Esophagus squamous epithelium (tissue), 5 donors: ENCODE results near the gene BABAM2. TPM values are rescaled to one million over a fixed set of nuclear protein-coding genes. Genes with fewer than 3 reads are reported as not detected.

Experiments
- DNase-seq: peaks from one replicate; lab custom pipeline; 2025; lab: John Stamatoyannopoulos, UW
- H3K27ac ChIP-seq, 4 donors: fragments of 200-600 bp; sonication (generic); one replicate each; pipeline ENCODE4 v1.5.1; 2016 to 2019; ENCODE audit warnings: mild to moderate bottlenecking in 1 of 4
- H3K27me3 ChIP-seq, 4 donors: fragments of 200-600 bp; sonication (generic); 1 replicate in 3 of 4; 2 replicates in 1 of 4; pipeline versions ENCODE4 v1.5.1 to v1.6.0; 2017 to 2021; ENCODE audit warnings: antibody characterized with exemption in 1 of 4
- H3K36me3 ChIP-seq, 3 donors: fragments of 200-600 bp; sonication (generic); one replicate each; pipeline ENCODE4 v1.5.1; 2016 to 2019
- H3K4me1 ChIP-seq, 3 donors: fragments of 200-600 bp; sonication (generic); one replicate each; pipeline ENCODE4 v1.5.1; 2017 to 2019
- H3K4me3 ChIP-seq, 4 donors: fragments of 200-600 bp; sonication (generic); 1 replicate in 3 of 4; 2 replicates in 1 of 4; pipeline ENCODE4 v1.5.1; 2016 to 2019; ENCODE audit warnings: mild to moderate bottlenecking in 2 of 4, moderate library complexity in 1 of 4
- H3K9me3 ChIP-seq, 3 donors: fragments of 200-600 bp; sonication (generic); one replicate each; pipeline ENCODE4 v1.5.1; 2016 to 2019
- POLR2A ChIP-seq, 4 donors: fragments of 450-650 bp; IDR thresholded peaks; one replicate each; pipeline ENCODE4 v1.6.1; 2017; ENCODE audit warnings: antibody characterized with exemption in 4 of 4, mild to moderate bottlenecking in 4 of 4, moderate library complexity in 3 of 4
- WGBS, 2 donors: methylation state at CpG; one replicate each; pipeline ENCODE4 v1.1.5; 2018; 5-methylcytosine and 5-hydroxymethylcytosine counted together
- intact Hi-C: fragments of 100-400 bp; cut with DNase I; formaldehyde crosslinking; loops from one replicate; pipeline ENCODE4 v1.15.0; 2022
- total RNA-seq, 4 donors: library from RNA; depleted of rRNA; stranded (reverse); fragments of >200 nt; gene quantifications; one replicate each; pipeline ENCODE4 v1.1.0, GENCODE V29; 2016
- TF ChIP-seq, protein P1 (sequence below), 6 experiments: fragments of 450-650 bp in 4 of 6; fragments of 200-600 bp in 2 of 6; sonication (generic) in 2 of 6; IDR thresholded peaks; one replicate each; pipeline ENCODE4 v1.5.1; 2016 to 2019; ENCODE audit warnings: antibody characterized with exemption in 6 of 6, mild to moderate bottlenecking in 4 of 6, moderate library complexity in 4 of 6
- donor health status: DM: yes; HTN: yes; CAD: no.

Gene BABAM2
- total RNA-seq, 4 donors from 2014 or later, result 16.6 to 28.3 (median 24.3) TPM

GRCh38 chr2:28283861-28284260 lies 393.3 kb downstream of the BABAM2 start:
- Histone ChIP-seq H3K36me3 (no peaks in the 10 kb centered on the region), H3K27me3 (no peaks in the 10 kb centered on the region), H3K27ac (peak overlapping the region in 3 of 4 donors; percentile 72 to 92 (median 84)), H3K4me1 (peaks cover 16 to 81% (median 34%) of the 10 kb centered on the region in 3 donors), H3K4me3 (no peak overlapping the region), H3K9me3 (no peaks in the 10 kb centered on the region)
- intact Hi-C loops, result no loop called here
- DNase-seq, result no peak
- 34 to 44% methylated on average over 1 of the region's 1 CpG for WGBS, 2 donors
- TF ChIP-seq, protein P1, sequence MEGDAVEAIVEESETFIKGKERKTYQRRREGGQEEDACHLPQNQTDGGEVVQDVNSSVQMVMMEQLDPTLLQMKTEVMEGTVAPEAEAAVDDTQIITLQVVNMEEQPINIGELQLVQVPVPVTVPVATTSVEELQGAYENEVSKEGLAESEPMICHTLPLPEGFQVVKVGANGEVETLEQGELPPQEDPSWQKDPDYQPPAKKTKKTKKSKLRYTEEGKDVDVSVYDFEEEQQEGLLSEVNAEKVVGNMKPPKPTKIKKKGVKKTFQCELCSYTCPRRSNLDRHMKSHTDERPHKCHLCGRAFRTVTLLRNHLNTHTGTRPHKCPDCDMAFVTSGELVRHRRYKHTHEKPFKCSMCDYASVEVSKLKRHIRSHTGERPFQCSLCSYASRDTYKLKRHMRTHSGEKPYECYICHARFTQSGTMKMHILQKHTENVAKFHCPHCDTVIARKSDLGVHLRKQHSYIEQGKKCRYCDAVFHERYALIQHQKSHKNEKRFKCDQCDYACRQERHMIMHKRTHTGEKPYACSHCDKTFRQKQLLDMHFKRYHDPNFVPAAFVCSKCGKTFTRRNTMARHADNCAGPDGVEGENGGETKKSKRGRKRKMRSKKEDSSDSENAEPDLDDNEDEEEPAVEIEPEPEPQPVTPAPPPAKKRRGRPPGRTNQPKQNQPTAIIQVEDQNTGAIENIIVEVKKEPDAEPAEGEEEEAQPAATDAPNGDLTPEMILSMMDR (IDR thresholded peaks at IDR 0.05), result no peak
- no peak for TF ChIP-seq POLR2A (IDR thresholded peaks at IDR 0.05)

- TF ChIP-seq POLR2A (IDR thresholded peaks at IDR 0.05), result no peak
- TF ChIP-seq, protein P1 (IDR thresholded peaks at IDR 0.05), result no peak
- WGBS, 2 donors, result 59 to 65% methylated on average over 5 of the region's 5 CpGs
- DNase-seq, result no peak
- Histone ChIP-seq H3K4me3 (no peak overlapping the region), H3K27ac (peak overlapping the region in 3 of 4 donors; percentile 30 to 51 (median 41)), H3K27me3 (no peaks in the 10 kb centered on the region), H3K36me3 (no peaks in the 10 kb centered on the region), H3K9me3 (no peaks in the 10 kb centered on the region), H3K4me1 (peaks cover 4 to 53% (median 23%) of the 10 kb centered on the region in 3 donors)
- intact Hi-C loops, result no loop called here
Observed at GRCh38 chr2:28286678-28287077, 396.1 kb downstream of the BABAM2 start.

- H3K4me1 ChIP-seq, result peaks cover 4 to 46% (median 23%) of the 10 kb centered on the region in 3 donors
- no peaks in the 10 kb centered on the region for H3K36me3 ChIP-seq
- intact Hi-C loops, result no loop called here
- H3K27ac ChIP-seq, result peak overlapping the region in 1 of 4 donors; percentile 41
- H3K4me3 ChIP-seq, result no peak overlapping the region
- H3K27me3 ChIP-seq, result no peaks in the 10 kb centered on the region
- TF ChIP-seq POLR2A (IDR thresholded peaks at IDR 0.05), result no peak
- TF ChIP-seq, protein P1 (IDR thresholded peaks at IDR 0.05), result no peak
- WGBS, 2 donors, result 69 to 70% methylated on average over 4 of the region's 4 CpGs
- no peak for DNase-seq
- no peaks in the 10 kb centered on the region for H3K9me3 ChIP-seq
Observed at GRCh38 chr2:28287256-28287915, 396.9 kb downstream of the BABAM2 start.

- WGBS, 2 donors, result 91 to 98% methylated on average over 5 of the region's 5 CpGs
- DNase-seq, result no peak
- Histone ChIP-seq H3K27ac (no peak overlapping the region), H3K9me3 (no peaks in the 10 kb centered on the region), H3K36me3 (no peaks in the 10 kb centered on the region), H3K4me3 (no peak overlapping the region), H3K4me1 (peaks cover under 1 to 45% (median 18%) of the 10 kb centered on the region in 3 donors), H3K27me3 (no peaks in the 10 kb centered on the region)
- intact Hi-C loops, result no loop called here
- no peak for TF ChIP-seq POLR2A (IDR thresholded peaks at IDR 0.05)
- TF ChIP-seq, protein P1 (IDR thresholded peaks at IDR 0.05), result no peak
Observed at GRCh38 chr2:28288620-28289019, 398.1 kb downstream of the BABAM2 start.

DNA sequence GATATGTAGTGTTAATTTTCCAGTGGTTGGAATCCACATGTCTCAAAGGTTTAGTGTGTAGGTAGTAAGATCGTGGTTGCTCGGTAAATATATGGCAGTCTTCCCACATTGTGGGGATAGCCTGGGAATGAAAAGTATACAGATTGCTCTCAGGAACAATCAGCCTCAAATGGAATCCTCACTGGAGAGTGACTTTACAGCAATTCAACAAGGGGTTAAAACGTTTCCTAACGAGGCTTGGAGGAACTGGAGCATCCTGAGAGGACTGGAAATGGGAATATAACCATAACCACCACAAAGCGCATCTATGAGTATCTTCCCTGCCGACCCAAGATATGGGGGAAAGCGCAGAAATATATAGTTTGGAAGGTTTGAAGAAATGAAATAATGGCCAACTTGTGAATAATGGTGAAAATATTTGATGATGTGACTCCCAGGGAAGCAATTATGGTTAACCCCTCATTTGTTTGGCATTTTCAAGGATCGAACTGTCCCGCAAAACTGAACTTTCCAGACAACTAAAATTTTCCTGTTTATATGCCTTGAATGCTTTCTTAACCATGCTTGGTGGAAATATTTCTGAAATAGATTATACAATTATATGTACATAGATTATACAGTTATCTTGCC lies 401.4 kb downstream of the BABAM2 start:
- 88 to 90% methylated on average over 9 of the region's 9 CpGs for WGBS, 2 donors
- no peaks in the 10 kb centered on the region for H3K9me3 ChIP-seq
- intact Hi-C loops, result no loop called here
- no peak for DNase-seq
- H3K36me3 ChIP-seq, result no peaks in the 10 kb centered on the region
- H3K27me3 ChIP-seq, result no peaks in the 10 kb centered on the region
- TF ChIP-seq POLR2A (IDR thresholded peaks at IDR 0.05), result no peak
- TF ChIP-seq, protein P1 (IDR thresholded peaks at IDR 0.05), result no peak
- H3K27ac ChIP-seq, result no peak overlapping the region
- H3K4me1 ChIP-seq, result peaks cover 0 to 43% (median 7%) of the 10 kb centered on the region in 3 donors
- H3K4me3 ChIP-seq, result no peak overlapping the region
